Ovary (tissue), 9 donors: ENCODE results near the gene LMAN1. TPM values are rescaled to one million over a fixed set of nuclear protein-coding genes. Genes with fewer than 3 reads are reported as not detected.

Source experiments
- DNase-seq, 5 donors: peaks; one replicate each; pipeline ENCODE4 v3.0.0-alpha.2; 2019 to 2020
- H3K27ac ChIP-seq, 2 donors: fragments of 200-600 bp; one replicate each; pipeline versions ENCODE4 v1.5.1 to v1.8.0; 2019 to 2022
- H3K27me3 ChIP-seq: fragments of 200-600 bp; one replicate; pipeline ENCODE4 v1.8.0; 2022
- H3K36me3 ChIP-seq: fragments of 200-600 bp; sonication (generic); one replicate; pipeline ENCODE4 v1.5.1; 2019
- H3K4me1 ChIP-seq: one replicate; pipeline ENCODE4 v1.8.1; 2013; ENCODE audit warnings: mild to moderate bottlenecking, moderate library complexity; ENCODE audit not compliant: insufficient read depth
- H3K4me3 ChIP-seq: fragments of 200-600 bp; sonication (generic); one replicate; pipeline ENCODE4 v1.5.1; 2017
- H3K9me3 ChIP-seq, 2 donors: fragments of 200-600 bp in 1 of 2; sonication (generic) in 1 of 2; one replicate each; pipeline versions ENCODE4 v1.5.1 to v1.8.1; 2013 to 2019; ENCODE audit warnings: mild to moderate bottlenecking in 1 of 2, moderate library complexity in 1 of 2
- EP300 ChIP-seq: sonication (generic); formaldehyde crosslinking; IDR thresholded peaks from one replicate; pipeline ENCODE4 v1.6.1; 2017; ENCODE audit warnings: antibody characterized with exemption
- POLR2A ChIP-seq: fragments of 450-650 bp; IDR thresholded peaks from one replicate; pipeline ENCODE4 v1.6.1; 2017; ENCODE audit warnings: antibody characterized with exemption, mild to moderate bottlenecking, moderate library complexity
- WGBS, 3 donors: extraction: QIAGEN DNeasy Blood & Tissue Kit in 1 of 3; methylation state at CpG; one replicate each; pipeline versions ENCODE4 v1.1.5 to v1.1.7; 2013 to 2017; 5-methylcytosine and 5-hydroxymethylcytosine counted together
- intact Hi-C, 4 donors: fragments of 100-400 bp; cut with DNase I; formaldehyde crosslinking; loops; one replicate each; pipeline versions ENCODE4 v1.11.0 to v1.15.1; 2022 to 2023
- polyA plus RNA-seq, 2 donors: library from polyadenylated mRNA; stranded (reverse); fragments of 200-250 nt in 1 of 2; fragments of 350-450 nt in 1 of 2; fragmentation: Illumina TruSeq in 1 of 2; extraction: RNeasy Lipid Tissue Mini Kit (QIAGEN cat#74804) in 1 of 2; gene quantifications; one replicate each; pipeline ENCODE4 v1.2.3, GENCODE V29; 2013 to 2014
- total RNA-seq, 7 donors: library from RNA; depleted of rRNA in 2 of 7; stranded (reverse); fragments of >200 nt in 2 of 7; fragmentation: NEBNext Ultra II Directional in 3 of 7; extraction: Animal tissue kit (Norgen Biotek cat#: 25700) in 3 of 7; gene quantifications; one replicate each; pipeline versions ENCODE4 v1.1.0 to v1.2.4, GENCODE V29; 2016 to 2023
- TF ChIP-seq, protein P1 (sequence below), 3 donors: fragments of 450-650 bp in 2 of 3; fragments of 200-600 bp in 1 of 3; IDR thresholded peaks; one replicate each; pipeline versions ENCODE4 v1.5.1 to v1.8.0; 2016 to 2022; ENCODE audit warnings: antibody characterized with exemption in 3 of 3, mild to moderate bottlenecking in 1 of 3
- donor health status: DM: no; HTN: no; CAD: no; lungs with moderate emphysema.
- donor health status: DM: no; HTN: no; CAD: no.
- donor health status: Bipolar disorder and iron deficiency.
- donor health status: DM: yes; HTN: yes; CAD: no.
- donor health status: DM: no; HTN: no; CAD: no.
- donor health status: DM: yes; HTN: yes; CAD: no.

Gene LMAN1
- total and polyA plus RNA-seq, 9 donors, result 26.8 to 97.8 (median 66.3) TPM

DNA sequence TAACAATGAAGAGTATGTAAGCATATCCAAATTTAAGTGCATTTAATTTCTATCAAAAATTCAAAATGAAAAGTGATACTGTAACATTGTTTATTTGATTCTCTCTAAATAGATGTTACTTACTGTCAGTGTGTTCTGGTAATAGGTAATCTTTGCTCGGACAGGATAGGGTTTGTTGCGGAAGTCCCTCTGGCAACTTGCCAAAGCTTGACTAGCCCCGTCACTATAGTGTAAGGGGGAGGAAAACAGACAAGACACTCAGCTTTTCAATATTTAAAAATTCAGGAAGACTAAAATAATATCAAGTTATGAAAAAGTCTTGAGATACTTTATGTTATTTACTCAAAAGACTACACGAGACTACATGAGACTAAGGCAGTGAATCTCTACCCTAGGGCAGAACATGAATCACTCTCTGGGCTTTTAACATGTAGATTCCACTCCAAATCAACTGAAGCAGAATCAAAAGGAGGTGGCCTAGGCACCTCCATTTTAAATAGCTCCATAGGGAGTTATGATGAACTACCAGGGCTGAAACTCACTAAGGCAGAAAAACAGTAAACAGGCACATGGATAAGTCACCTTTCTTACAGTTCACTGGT, 5.9 kb downstream of the LMAN1 start:
- 71 to 81% (median 74%) methylated on average over 4 of the region's 4 CpGs for WGBS, 3 donors
- intact Hi-C loops, result no loop called here
- Histone ChIP-seq H3K4me3 (no peak overlapping the region), H3K27ac (no peak overlapping the region), H3K27me3 (no peaks in the 10 kb centered on the region), H3K4me1 (no peaks in the 10 kb centered on the region), H3K36me3 (no peaks in the 10 kb centered on the region), H3K9me3 (no peaks in the 10 kb centered on the region)
- no peak for DNase-seq
- TF ChIP-seq POLR2A (no peak), EP300 (no peak)
- TF ChIP-seq, protein P1, sequence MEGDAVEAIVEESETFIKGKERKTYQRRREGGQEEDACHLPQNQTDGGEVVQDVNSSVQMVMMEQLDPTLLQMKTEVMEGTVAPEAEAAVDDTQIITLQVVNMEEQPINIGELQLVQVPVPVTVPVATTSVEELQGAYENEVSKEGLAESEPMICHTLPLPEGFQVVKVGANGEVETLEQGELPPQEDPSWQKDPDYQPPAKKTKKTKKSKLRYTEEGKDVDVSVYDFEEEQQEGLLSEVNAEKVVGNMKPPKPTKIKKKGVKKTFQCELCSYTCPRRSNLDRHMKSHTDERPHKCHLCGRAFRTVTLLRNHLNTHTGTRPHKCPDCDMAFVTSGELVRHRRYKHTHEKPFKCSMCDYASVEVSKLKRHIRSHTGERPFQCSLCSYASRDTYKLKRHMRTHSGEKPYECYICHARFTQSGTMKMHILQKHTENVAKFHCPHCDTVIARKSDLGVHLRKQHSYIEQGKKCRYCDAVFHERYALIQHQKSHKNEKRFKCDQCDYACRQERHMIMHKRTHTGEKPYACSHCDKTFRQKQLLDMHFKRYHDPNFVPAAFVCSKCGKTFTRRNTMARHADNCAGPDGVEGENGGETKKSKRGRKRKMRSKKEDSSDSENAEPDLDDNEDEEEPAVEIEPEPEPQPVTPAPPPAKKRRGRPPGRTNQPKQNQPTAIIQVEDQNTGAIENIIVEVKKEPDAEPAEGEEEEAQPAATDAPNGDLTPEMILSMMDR (IDR thresholded peaks at IDR 0.05), result no peak

DNA sequence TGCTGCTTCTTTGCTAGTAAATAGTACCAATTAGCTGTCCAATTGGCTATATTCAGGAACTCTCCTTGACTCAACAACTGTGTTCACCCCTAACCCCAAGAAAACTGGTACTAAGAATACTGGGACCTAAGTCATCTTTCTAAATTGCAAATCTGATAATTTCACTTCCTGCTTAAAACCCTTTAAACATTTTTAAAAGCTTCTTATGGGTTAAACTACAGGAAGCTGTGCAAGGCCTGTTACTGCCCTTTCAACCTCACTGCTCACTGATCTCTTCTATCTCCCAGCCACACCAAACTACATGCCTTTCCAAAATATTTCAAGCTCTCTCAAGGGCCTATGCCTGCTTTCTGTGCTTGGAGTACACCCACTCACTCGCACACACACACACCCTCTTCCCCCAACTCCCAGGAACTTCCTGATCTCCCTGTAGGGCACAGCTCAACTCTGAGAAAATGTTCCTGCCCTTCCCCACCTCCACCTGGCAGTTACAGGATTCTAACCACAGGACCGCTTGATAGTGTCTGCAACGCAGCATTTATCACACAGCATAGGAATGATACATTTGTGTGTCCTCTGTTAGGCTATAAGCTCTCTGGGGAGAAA, 6.7 kb downstream of the LMAN1 start:
- no peak for DNase-seq
- no peak overlapping the region for H3K27ac ChIP-seq
- no peak overlapping the region for H3K4me3 ChIP-seq
- H3K4me1 ChIP-seq, result no peaks in the 10 kb centered on the region
- TF ChIP-seq, protein P1 (IDR thresholded peaks at IDR 0.05), result no peak
- TF ChIP-seq POLR2A (no peak), EP300 (no peak)
- 87 to 91% (median 88%) methylated on average over 3 of the region's 3 CpGs for WGBS, 3 donors
- no peaks in the 10 kb centered on the region for H3K27me3 ChIP-seq
- no peaks in the 10 kb centered on the region for H3K9me3 ChIP-seq
- intact Hi-C loops, result no loop called here
- H3K36me3 ChIP-seq, result no peaks in the 10 kb centered on the region

DNA sequence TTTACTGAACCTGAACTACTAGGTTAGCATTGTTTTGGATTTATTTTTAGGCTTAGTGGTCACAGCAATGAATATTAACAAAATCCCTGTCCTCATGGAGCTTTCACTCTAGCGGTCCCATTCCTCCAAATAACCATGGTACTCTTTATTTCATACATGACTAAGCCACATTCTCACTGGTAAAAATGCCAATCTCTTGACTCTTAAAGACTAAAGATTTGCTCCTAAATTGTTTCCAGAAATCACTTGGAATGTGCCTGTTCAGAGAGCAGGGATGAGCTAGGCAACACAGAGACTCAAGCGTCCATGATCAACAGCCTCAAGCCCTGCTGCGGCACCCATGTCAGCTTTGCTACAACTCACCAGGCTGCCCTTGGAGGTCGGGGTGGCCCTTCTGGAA, 13.5 kb downstream of the LMAN1 start:
- no peaks in the 10 kb centered on the region for H3K4me1 ChIP-seq
- no peak overlapping the region for H3K27ac ChIP-seq
- intact Hi-C loops, result no loop called here
- no peak for DNase-seq
- no peaks in the 10 kb centered on the region for H3K27me3 ChIP-seq
- H3K9me3 ChIP-seq, result no peaks in the 10 kb centered on the region
- no peak overlapping the region for H3K4me3 ChIP-seq
- TF ChIP-seq, protein P1 (IDR thresholded peaks at IDR 0.05), result no peak
- TF ChIP-seq EP300 (no peak), POLR2A (no peak)
- WGBS, 3 donors, result 95 to 97% (median 97%) methylated on average over 4 of the region's 4 CpGs
- no peaks in the 10 kb centered on the region for H3K36me3 ChIP-seq

DNA sequence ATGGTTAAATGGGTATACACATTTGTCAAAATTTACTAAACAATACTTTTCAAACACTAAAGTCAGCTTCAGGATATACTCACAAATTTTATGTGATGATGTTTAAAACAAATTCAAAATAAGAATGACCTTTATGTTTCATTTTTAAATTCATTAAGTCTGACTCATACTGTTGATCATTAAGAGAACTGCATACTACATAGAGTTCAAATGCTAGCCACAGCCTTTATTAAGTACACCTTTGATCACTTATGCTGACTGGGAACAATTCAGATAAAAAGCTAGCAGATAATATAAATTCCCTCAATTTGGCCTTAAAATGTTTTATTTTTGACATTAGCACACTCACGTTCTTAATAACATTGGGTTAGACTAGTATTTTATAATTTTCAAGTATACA, 14.1 kb downstream of the LMAN1 start:
- H3K36me3 ChIP-seq, result no peaks in the 10 kb centered on the region
- no peak overlapping the region for H3K27ac ChIP-seq
- peaks cover 0 to under 1% of the 10 kb centered on the region in 2 donors for H3K9me3 ChIP-seq
- no peak overlapping the region for H3K4me3 ChIP-seq
- no peaks in the 10 kb centered on the region for H3K4me1 ChIP-seq
- intact Hi-C loops, result no loop called here
- 0 to 32% (median 0%) methylated on average over 1 of the region's 1 CpG for WGBS, 3 donors
- no peak for DNase-seq
- TF ChIP-seq, protein P1 (IDR thresholded peaks at IDR 0.05), result no peak
- TF ChIP-seq POLR2A (no peak), EP300 (no peak)
- H3K27me3 ChIP-seq, result no peaks in the 10 kb centered on the region
